ENCODE measurements around the gene ETV6.
"Not testable (repeated sequence)": the region's sequence is repeated elsewhere in the genome, so short reads cannot be mapped to it uniquely, and the experiment has no call there.

Gene ETV6

GRCh38 chr12:11885261-11886038 is 236.0 kb downstream of the ETV6 start:
- no peak for DNase-seq

GRCh38 chr12:11886339-11886738 is 236.9 kb downstream of the ETV6 start:
- no peak for DNase-seq

- no peak for DNase-seq
Measured at GRCh38 chr12:11888029-11888428, 238.6 kb downstream of the ETV6 start.

- DNase-seq = no peak
Measured at GRCh38 chr12:11891346-11891745, 241.9 kb downstream of the ETV6 start.

- DNase-seq = no peak
Measured at GRCh38 chr12:11891754-11892386, 242.4 kb downstream of the ETV6 start.

- DNase-seq = no peak
Measured at GRCh38 chr12:11893998-11894397, 244.5 kb downstream of the ETV6 start.

- DNase-seq = no peak
Measured at GRCh38 chr12:11894890-11895289, 245.4 kb downstream of the ETV6 start.

GRCh38 chr12:11895421-11896078 is 246.1 kb downstream of the ETV6 start:
- DNase-seq = no peak

GRCh38 chr12:11896417-11896929 is 247.0 kb downstream of the ETV6 start:
- no peak for DNase-seq

- no peak for DNase-seq
Measured at GRCh38 chr12:11897923-11898322, 248.4 kb downstream of the ETV6 start.

- no peak for DNase-seq
Measured at GRCh38 chr12:11901701-11902524, 252.4 kb downstream of the ETV6 start.

- DNase-seq = no peak
Measured at GRCh38 chr12:11902525-11902875, 253.0 kb downstream of the ETV6 start.

GRCh38 chr12:11904124-11904523 is 254.7 kb downstream of the ETV6 start:
- no peak for DNase-seq

GRCh38 chr12:11905534-11905933 is 256.1 kb downstream of the ETV6 start:
- no peak for DNase-seq

- no peak for DNase-seq
Measured at GRCh38 chr12:11906286-11906935, 256.9 kb downstream of the ETV6 start.

GRCh38 chr12:11907625-11908024 is 258.2 kb downstream of the ETV6 start:
- no peak for DNase-seq

- DNase-seq = not testable (repeated sequence)
Measured at GRCh38 chr12:11909406-11909805, 259.9 kb downstream of the ETV6 start.

GRCh38 chr12:11916113-11916512 is 266.6 kb downstream of the ETV6 start:
- no peak for DNase-seq

- DNase-seq = no peak
Measured at GRCh38 chr12:11916771-11917170, 267.3 kb downstream of the ETV6 start.

- no peak for DNase-seq
Measured at GRCh38 chr12:11917501-11917900, 268.0 kb downstream of the ETV6 start.

GRCh38 chr12:11920231-11920630 is 270.8 kb downstream of the ETV6 start:
- no peak for DNase-seq

- DNase-seq = no peak
Measured at GRCh38 chr12:11922361-11922760, 272.9 kb downstream of the ETV6 start.
